Activated CD4-positive, alpha-beta T cell treated with anti-CD3 and anti-CD28 coated beads for 36 hours (primary cell): ENCODE measurements around the gene FITM2. TPM values are rescaled to one million over a fixed set of nuclear protein-coding genes. Genes with fewer than 3 reads are reported as not detected.

Experiments
- ATAC-seq: fragments of 200-7000 bp; cut with Tn5 transposase; one replicate; pipeline ENCODE4 v1.10.0; 2021; ENCODE audit warnings: mild to moderate bottlenecking, moderate library complexity
- CTCF ChIA-PET: fragments of 350-600 bp; sonication (Branson Sonifier 250); formaldehyde crosslinking; loops from one replicate; lab custom pipeline; 2021; ENCODE audit warnings: antibody characterized with exemption; lab: Charles Lee
- POLR2A ChIA-PET: fragments of 350-600 bp; sonication (Branson Sonifier 250); formaldehyde crosslinking; loops from one replicate; lab custom pipeline; 2021; ENCODE audit warnings: antibody characterized with exemption, inconsistent platforms; lab: Charles Lee
- DNase-seq: peaks from one replicate; pipeline ENCODE4 v3.0.0-alpha.2; 2020
- H3K27ac Mint-ChIP-seq: one replicate; pipeline ENCODE4 v1.8.0; 2021; ENCODE audit warnings: mixed read lengths
- H3K27me3 Mint-ChIP-seq: one replicate; pipeline ENCODE4 v1.8.0; 2021; ENCODE audit warnings: mixed read lengths
- H3K36me3 Mint-ChIP-seq: one replicate; pipeline ENCODE4 v1.8.0; 2021; ENCODE audit warnings: low read depth, mixed read lengths
- H3K4me1 Mint-ChIP-seq: one replicate; pipeline ENCODE4 v1.8.0; 2021; ENCODE audit warnings: mixed read lengths
- H3K4me3 Mint-ChIP-seq: one replicate; pipeline ENCODE4 v1.8.0; 2021; ENCODE audit warnings: mild to moderate bottlenecking, moderate library complexity, mixed read lengths
- H3K9me3 Mint-ChIP-seq: one replicate; pipeline ENCODE4 v1.8.0; 2021; ENCODE audit warnings: low read depth, mixed read lengths
- intact Hi-C, 2 experiments: fragments of 100-400 bp; cut with DNase I in 1 of 2; cut with micrococcal nuclease in 1 of 2; formaldehyde crosslinking; loops; one replicate each; pipeline versions ENCODE4 v1.14.2 to v1.15.1; 2022 to 2024; cut with DNase I, micrococcal nuclease
- total RNA-seq, 2 experiments: library from RNA; stranded (reverse); gene quantifications; one replicate each; pipeline ENCODE4 v1.2.3, GENCODE V29; 2021

The FITM2 gene, protein sequence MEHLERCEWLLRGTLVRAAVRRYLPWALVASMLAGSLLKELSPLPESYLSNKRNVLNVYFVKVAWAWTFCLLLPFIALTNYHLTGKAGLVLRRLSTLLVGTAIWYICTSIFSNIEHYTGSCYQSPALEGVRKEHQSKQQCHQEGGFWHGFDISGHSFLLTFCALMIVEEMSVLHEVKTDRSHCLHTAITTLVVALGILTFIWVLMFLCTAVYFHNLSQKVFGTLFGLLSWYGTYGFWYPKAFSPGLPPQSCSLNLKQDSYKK
- 1 to 10 TPM; 2.1 to 2.2 TPM for total RNA-seq

- CTCF ChIA-PET = interaction anchor here (0.5 to 15.2 kb wide), 23 partner anchors 9 to 1126 kb away, joined by 3 to 346 read pairs (median 4); partner anchors contain the start of gene GDAP1L1
- Mint-ChIP-seq H3K9me3 (no peaks in the 10 kb centered on the region), H3K27me3 (no peaks in the 10 kb centered on the region), H3K4me1 (peaks cover 17% of the 10 kb centered on the region), H3K4me3 (peak within 1 kb of the TSS; percentile 86), H3K27ac (peak within 1 kb of the TSS; percentile 66), H3K36me3 (peaks cover 1% of the 10 kb centered on the region)
- peak; percentile 96 for ATAC-seq
- POLR2A ChIA-PET = interaction anchor here (0.7 to 2.2 kb wide), 5 partner anchors 7 to 301 kb away, joined by 3 to 11 read pairs (median 3); no protein-coding TSS in a partner anchor
- intact Hi-C loops = loop anchor here (1.0 to 10.0 kb wide), 10 partner anchors 15 to 854 kb away; partner anchors contain the start of genes ADA (in 1 of the 2), SRSF6 (in 1 of the 2) and TTPAL (in 1 of the 2)
- peak; percentile 99 for DNase-seq
These were observed at the start of gene FITM2 for GRCh38 chr20:44310664-44311639. Gene FITM2, minus strand, starts transcription at chr20:44311202. Its CDS starts 54 bp downstream, at chr20:44311148.

DNA sequence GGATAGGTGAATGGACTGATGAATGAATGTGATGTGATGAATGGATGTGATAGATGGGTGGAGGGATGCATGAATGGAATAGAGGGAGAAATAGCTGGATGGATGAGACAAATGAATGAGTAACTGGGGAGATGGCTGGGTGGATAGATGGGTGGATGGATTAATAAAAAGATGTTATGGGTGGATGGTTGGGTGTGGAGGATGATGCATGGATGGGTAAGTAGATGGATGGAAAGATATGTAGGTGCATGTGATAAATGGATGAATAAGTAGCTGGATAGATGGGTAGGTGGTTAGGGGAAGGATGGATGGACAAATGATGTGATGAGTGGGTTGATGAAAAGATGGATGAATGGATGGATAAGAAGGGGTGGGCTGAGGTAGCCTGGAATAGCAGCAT, 49.2 kb upstream of the FITM2 start:
- Mint-ChIP-seq H3K36me3 (no peaks in the 10 kb centered on the region), H3K4me3 (no peak overlapping the region), H3K27me3 (no peaks in the 10 kb centered on the region), H3K9me3 (no peaks in the 10 kb centered on the region), H3K27ac (no peak overlapping the region), H3K4me1 (no peaks in the 10 kb centered on the region)
- no peak for ATAC-seq
- intact Hi-C loops = no loop called here
- DNase-seq = no peak
- CTCF ChIA-PET = no interaction called here
- POLR2A ChIA-PET = no interaction called here

DNA sequence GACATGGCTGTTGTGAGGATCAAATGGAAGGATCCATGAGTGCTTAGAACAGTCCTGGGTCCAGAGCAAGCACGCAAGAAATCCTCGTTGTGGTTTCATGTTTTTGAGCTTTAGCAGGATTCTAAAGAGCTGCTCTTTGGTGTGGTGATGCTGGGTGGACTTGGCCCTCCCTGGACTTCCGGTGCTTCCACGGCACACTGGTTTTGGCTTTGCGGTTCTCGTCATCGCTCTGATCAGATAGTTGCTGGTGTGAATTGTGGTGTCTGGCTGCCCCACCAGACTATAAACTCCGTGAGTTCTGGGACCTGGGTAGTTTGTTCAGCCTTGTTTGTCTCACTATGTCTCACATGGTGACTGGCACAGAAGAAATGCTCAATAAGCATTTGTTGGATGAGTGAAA, 47.8 kb upstream of the FITM2 start:
- no peaks in the 10 kb centered on the region for H3K4me1 Mint-ChIP-seq
- intact Hi-C loops = no loop called here
- H3K9me3 Mint-ChIP-seq = no peaks in the 10 kb centered on the region
- no peak overlapping the region for H3K4me3 Mint-ChIP-seq
- peaks cover 2% of the 10 kb centered on the region for H3K27me3 Mint-ChIP-seq
- H3K27ac Mint-ChIP-seq = no peak overlapping the region
- CTCF ChIA-PET = interaction anchor here (0.5 kb wide), 1 partner anchor 244 kb away, joined by 3 read pairs; no protein-coding TSS in a partner anchor
- POLR2A ChIA-PET = no interaction called here
- DNase-seq (no peak), ATAC-seq (no peak)
- H3K36me3 Mint-ChIP-seq = no peaks in the 10 kb centered on the region

DNA sequence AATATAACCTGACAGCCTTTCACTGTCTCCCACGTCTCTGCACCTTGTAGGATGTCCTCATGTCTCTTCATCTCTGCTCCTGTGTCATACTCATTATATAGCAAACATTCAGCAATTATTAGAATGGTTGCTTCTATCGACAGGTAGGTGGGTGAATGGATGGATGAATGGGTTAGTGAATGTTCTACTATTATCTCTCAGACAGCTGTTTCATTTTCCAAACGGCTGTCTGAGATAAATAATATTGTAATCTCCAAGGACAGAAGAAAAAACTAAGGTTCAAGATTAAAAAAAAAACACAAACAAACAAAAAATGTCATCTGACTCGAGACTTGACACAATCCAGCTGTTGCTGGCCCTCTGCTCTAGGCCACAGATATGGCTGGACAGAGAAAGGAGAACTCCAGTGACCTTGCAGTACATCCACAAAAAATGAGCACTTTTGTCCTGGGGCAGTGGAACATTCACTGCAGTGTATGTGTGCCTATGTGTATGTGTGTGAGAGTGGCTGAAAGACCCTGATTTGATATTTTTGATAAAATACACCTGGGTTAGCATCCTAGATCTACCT, 46.6 kb upstream of the FITM2 start:
- ATAC-seq (no peak), DNase-seq (no peak)
- Mint-ChIP-seq H3K4me3 (no peak overlapping the region), H3K36me3 (no peaks in the 10 kb centered on the region), H3K27me3 (peaks cover 2% of the 10 kb centered on the region), H3K9me3 (no peaks in the 10 kb centered on the region), H3K27ac (no peak overlapping the region), H3K4me1 (no peaks in the 10 kb centered on the region)
- POLR2A ChIA-PET = interaction anchor here (0.6 kb wide), 1 partner anchor 31 kb away, joined by 4 read pairs; no protein-coding TSS in a partner anchor
- intact Hi-C loops = no loop called here
- CTCF ChIA-PET = interaction anchor here (0.6 kb wide), 1 partner anchor 9 kb away, joined by 3 read pairs; no protein-coding TSS in a partner anchor

GRCh38 chr20:44357020-44357419, 46.0 kb upstream of the FITM2 start:
- no peaks in the 10 kb centered on the region for H3K9me3 Mint-ChIP-seq
- ATAC-seq (no peak), DNase-seq (no peak)
- ChIA-PET CTCF (interaction anchor here (0.6 kb wide), 1 partner anchor 8 kb away, joined by 3 read pairs; no protein-coding TSS in a partner anchor), POLR2A (no interaction called here)
- H3K36me3 Mint-ChIP-seq = no peaks in the 10 kb centered on the region
- no peak overlapping the region for H3K27ac Mint-ChIP-seq
- H3K4me1 Mint-ChIP-seq = no peaks in the 10 kb centered on the region
- intact Hi-C loops = no loop called here
- peaks cover 4% of the 10 kb centered on the region for H3K27me3 Mint-ChIP-seq
- no peak overlapping the region for H3K4me3 Mint-ChIP-seq

- ATAC-seq (no peak), DNase-seq (no peak)
- Mint-ChIP-seq H3K27ac (no peak overlapping the region), H3K4me1 (no peaks in the 10 kb centered on the region), H3K9me3 (no peaks in the 10 kb centered on the region), H3K27me3 (peaks cover 4% of the 10 kb centered on the region), H3K36me3 (no peaks in the 10 kb centered on the region), H3K4me3 (no peak overlapping the region)
- POLR2A ChIA-PET = no interaction called here
- CTCF ChIA-PET = no interaction called here
- intact Hi-C loops = no loop called here
These were observed 45.3 kb upstream of the FITM2 start for GRCh38 chr20:44356353-44356723.

DNA sequence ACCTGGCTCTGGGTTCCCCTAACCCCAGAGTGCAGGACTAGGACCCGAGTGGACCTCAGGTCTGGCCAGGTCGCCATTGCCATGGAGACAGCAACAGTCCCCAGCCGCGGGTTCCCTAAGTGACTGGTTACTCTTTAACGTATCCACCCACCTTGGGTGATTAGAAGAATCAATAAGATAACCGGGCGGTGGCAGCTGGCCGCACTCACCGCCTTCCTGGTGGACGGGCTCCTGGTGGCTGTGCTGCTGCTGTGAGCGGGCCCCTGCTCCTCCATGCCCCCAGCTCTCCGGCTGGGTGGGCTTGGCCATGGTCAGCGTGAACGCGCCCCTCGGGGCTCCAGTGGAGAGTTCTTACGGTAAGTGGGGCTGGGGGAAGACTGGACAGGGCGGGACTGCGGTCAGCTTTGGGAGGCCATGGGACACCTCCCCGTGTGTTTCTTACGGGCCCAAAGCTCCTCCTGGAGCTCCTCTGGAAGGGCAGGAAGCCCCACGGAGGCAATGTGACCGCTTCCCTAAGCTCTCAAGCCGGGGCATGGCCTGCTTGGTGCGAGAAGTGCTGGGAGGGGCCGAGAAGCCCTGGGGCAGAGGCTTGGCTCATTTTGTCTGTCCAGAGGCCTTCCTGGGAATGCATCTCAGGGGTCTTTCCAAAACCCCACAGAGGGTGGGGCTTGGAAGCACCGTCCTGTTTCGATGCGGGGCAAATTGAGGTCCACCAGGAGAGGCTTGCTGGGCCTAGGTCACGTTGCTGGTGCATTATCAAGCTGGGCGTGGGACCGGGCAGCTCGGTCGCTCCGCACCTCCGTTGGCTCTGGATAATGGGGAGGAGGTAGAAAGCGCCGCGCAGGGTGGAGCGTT, 44.7 kb upstream of the FITM2 start, which contains the start of gene HNF4A:
Gene HNF4A, plus strand, starts transcription at position 202 of the 855 bp plus-strand sequence. Its CDS starts 106 bp downstream, at position 308.
- DNase-seq = no peak
- ChIA-PET CTCF (interaction anchor here (0.7 kb wide), 1 partner anchor 141 kb away, joined by 3 read pairs; no protein-coding TSS in a partner anchor), POLR2A (no interaction called here)
- no peaks in the 10 kb centered on the region for H3K4me1 Mint-ChIP-seq
- peaks cover 4% of the 10 kb centered on the region for H3K27me3 Mint-ChIP-seq
- intact Hi-C loops = no loop called here
- no peaks in the 10 kb centered on the region for H3K36me3 Mint-ChIP-seq
- no peaks in the 10 kb centered on the region for H3K9me3 Mint-ChIP-seq
- no peak within 1 kb of the TSS for H3K4me3 Mint-ChIP-seq
- ATAC-seq = no peak
- H3K27ac Mint-ChIP-seq = no peak within 1 kb of the TSS

- Mint-ChIP-seq H3K9me3 (no peaks in the 10 kb centered on the region), H3K27me3 (peaks cover 4% of the 10 kb centered on the region), H3K4me1 (no peaks in the 10 kb centered on the region), H3K36me3 (no peaks in the 10 kb centered on the region), H3K27ac (no peak overlapping the region), H3K4me3 (no peak overlapping the region)
- no peak for ATAC-seq
- no peak for DNase-seq
- intact Hi-C loops = no loop called here
- ChIA-PET POLR2A (no interaction called here), CTCF (interaction anchor here (0.7 kb wide), 1 partner anchor 140 kb away, joined by 3 read pairs; no protein-coding TSS in a partner anchor)
These were observed 44.0 kb upstream of the FITM2 start for GRCh38 chr20:44354979-44355497.

- DNase-seq (no peak), ATAC-seq (no peak)
- no peaks in the 10 kb centered on the region for H3K4me1 Mint-ChIP-seq
- CTCF ChIA-PET = interaction anchor here (1.1 kb wide), 1 partner anchor 132 kb away, joined by 3 read pairs; no protein-coding TSS in a partner anchor
- no peaks in the 10 kb centered on the region for H3K36me3 Mint-ChIP-seq
- intact Hi-C loops = no loop called here
- POLR2A ChIA-PET = no interaction called here
- H3K27me3 Mint-ChIP-seq = peaks cover 8% of the 10 kb centered on the region
- no peaks in the 10 kb centered on the region for H3K9me3 Mint-ChIP-seq
- no peak overlapping the region for H3K27ac Mint-ChIP-seq
- no peak overlapping the region for H3K4me3 Mint-ChIP-seq
These were observed 39.6 kb upstream of the FITM2 start for GRCh38 chr20:44350567-44350966.

DNA sequence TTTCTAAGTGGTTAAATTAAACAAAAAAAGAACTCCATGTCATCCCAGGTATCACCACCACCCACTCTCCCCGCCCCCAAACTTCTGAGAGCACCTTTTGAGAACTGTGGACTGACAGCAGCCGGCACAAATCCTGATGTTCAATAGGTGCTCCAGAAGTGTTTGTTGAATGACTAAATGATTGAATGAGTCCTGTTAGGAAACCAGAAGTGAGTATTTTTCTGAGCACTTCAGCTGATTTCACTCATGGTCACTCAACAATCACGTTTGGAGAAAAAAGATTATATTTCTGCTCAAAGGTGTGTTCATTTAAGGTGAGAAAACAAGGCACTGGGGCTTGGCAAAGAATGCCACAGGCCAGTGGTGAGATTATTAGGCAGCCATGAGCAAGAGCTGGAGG, 38.3 kb upstream of the FITM2 start:
- H3K27ac Mint-ChIP-seq = no peak overlapping the region
- H3K27me3 Mint-ChIP-seq = peaks cover 6% of the 10 kb centered on the region
- POLR2A ChIA-PET = no interaction called here
- CTCF ChIA-PET = no interaction called here
- H3K9me3 Mint-ChIP-seq = no peaks in the 10 kb centered on the region
- H3K36me3 Mint-ChIP-seq = no peaks in the 10 kb centered on the region
- intact Hi-C loops = no loop called here
- ATAC-seq (no peak), DNase-seq (no peak)
- H3K4me3 Mint-ChIP-seq = no peak overlapping the region
- no peaks in the 10 kb centered on the region for H3K4me1 Mint-ChIP-seq
